GM10266 (cell line): ENCODE measurements around the gene TMEM165.

ENCODE experiments used
- DNase-seq: peaks from one replicate; pipeline ENCODE4 v3.0.0; 2012; ENCODE audit errors: extremely low spot score
- TF ChIP-seq, protein P1 (sequence below): IDR thresholded peaks from 2 replicates; pipeline ENCODE4 v1.5.1; 2012; ENCODE audit warnings: mild to moderate bottlenecking, low read depth; ENCODE audit not compliant: control insufficient read depth, insufficient read depth; ENCODE audit errors: missing control alignments

The TMEM165 gene

DNA sequence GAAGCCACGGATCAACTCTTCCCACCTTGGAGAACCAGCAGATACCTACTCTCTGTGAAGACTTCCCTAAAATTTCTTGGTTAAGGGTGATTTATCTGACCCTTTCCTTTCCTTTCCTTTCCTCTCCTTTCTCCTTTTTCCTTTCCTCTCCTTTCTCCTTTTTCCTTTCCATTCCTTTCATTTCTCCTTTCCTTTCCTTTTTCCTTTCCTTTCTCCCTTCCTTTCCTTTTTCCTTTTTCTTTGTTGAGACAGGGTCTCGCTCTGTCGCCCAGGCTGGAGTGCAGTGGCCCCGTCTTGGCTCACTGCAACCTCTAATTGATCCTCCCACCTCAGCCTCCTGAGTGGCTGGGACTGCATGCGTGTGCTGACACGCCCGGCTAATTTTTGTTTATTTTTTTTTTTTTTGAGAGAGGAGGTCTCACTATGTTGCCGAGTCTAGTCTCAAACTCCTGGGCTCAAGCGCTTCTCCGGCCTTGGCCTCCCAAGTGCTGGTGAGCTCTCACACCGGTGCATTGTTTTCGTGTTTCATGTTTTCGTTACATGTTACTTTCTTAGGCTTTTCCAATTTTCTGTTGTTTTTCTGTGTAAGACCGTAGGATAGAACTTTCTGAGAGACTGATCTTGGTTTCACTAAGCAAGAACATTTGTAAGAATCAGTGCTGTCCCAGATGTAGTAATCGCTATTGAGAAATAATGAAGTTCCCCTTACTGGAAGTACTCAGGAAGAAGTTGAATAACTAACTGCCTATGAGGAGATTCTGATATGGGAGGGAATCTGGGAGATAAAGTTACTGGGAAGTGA is 2.0 kb downstream of the TMEM165 start:
- DNase-seq = no peak
- TF ChIP-seq, protein P1, sequence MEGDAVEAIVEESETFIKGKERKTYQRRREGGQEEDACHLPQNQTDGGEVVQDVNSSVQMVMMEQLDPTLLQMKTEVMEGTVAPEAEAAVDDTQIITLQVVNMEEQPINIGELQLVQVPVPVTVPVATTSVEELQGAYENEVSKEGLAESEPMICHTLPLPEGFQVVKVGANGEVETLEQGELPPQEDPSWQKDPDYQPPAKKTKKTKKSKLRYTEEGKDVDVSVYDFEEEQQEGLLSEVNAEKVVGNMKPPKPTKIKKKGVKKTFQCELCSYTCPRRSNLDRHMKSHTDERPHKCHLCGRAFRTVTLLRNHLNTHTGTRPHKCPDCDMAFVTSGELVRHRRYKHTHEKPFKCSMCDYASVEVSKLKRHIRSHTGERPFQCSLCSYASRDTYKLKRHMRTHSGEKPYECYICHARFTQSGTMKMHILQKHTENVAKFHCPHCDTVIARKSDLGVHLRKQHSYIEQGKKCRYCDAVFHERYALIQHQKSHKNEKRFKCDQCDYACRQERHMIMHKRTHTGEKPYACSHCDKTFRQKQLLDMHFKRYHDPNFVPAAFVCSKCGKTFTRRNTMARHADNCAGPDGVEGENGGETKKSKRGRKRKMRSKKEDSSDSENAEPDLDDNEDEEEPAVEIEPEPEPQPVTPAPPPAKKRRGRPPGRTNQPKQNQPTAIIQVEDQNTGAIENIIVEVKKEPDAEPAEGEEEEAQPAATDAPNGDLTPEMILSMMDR = no peak

DNA sequence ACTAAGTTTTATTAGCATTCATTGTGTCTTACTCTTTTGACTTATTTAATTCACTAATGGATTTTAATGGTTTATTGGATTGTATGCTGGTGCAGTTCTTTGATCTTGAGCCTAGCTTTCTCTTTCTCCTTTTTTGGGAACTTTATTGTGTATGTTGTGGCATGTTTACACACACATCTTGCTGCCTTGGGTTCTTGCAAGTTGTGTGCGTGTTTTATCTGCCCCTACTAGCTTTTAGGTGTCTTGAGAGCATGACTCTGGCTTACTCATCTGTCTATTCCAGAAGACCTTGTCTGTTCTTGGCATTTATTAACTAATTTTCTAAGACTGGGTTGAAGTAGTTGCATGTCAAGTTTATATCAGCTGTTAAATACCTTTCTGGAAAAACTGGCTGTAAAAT is 2.7 kb downstream of the TMEM165 start:
- no peak for DNase-seq
- TF ChIP-seq, protein P1 = no peak

DNA sequence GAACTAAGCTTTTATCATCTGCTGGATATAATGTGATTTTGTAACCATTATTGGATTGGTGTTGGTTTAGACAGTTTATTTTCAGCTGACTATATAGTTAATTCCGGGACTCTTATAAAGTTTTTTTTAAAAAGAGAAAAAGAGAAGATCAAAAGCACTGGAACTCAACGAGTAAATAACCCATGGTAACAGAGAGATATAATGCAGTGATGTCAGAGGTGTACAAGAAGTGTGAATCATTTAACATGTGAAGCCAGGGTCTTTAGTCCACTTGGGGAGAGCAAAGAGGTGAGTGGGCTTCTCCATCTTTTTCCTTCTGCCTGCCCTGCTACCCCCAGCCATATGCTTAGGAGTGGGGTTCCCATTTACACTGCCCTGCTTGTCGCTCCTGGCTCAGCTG is 3.2 kb downstream of the TMEM165 start:
- TF ChIP-seq, protein P1 = no peak
- no peak for DNase-seq

DNA sequence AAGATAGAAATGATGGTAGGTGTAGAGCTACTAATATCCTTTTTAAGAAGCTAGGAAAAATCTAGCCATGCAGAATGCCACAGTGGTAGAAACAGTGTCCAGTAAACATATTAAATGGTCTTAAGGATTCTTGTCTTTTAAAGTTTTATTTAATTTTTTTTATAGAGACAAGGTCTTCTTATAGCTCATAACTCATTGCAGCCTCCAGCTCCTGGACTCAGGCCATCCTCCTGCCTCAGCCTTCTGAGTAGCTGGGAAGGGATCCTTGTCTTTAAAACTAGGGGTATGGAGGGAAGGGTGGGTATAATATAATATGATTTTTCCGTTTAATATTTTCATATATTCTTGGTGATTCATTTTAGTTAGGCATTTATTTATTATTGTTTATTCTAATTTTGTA is 3.8 kb downstream of the TMEM165 start:
- TF ChIP-seq, protein P1 = no peak
- no peak for DNase-seq

DNA sequence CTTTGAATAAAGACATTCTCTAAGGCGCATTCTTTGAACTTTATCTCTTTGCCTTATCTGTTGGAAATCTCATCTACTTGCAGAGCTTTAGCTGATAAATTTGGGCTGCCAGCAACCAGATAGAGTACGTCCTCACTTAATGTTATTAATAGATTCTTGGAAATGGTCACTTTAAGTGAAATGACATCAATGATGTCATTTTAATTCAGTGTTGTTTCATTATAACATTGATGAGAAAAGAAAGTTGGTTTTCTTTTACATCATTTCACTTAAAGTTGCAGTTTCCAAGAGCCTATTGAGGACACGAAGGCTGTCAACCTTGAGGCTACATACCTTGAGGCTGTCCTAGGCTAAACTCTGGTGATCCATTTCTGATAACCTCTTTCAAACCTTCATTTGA is 9.3 kb downstream of the TMEM165 start:
- TF ChIP-seq, protein P1 = no peak

DNA sequence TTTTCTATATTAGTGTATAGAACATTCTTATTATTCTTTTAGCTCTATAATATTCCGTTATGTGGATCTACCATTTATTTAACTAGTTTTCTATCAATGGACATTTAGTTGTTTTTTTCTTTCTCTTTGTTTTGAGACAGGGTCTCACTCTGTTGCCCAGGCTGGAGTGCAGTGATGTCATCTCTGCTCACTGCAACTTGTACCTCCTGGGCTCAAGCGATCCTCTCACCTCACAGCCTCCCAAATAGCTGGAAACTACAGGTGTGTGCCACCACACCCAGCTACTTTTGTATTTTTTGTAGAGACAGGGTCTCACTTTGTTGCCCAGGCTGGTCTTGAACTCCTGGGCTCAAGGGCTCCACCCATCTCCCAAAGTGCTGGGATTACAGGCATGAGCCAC is 10.8 kb downstream of the TMEM165 start:
- TF ChIP-seq, protein P1 = no peak
- DNase-seq = no peak

More for the DNA sequence above, 9.3 kb downstream of the TMEM165 start:
- DNase-seq = no peak

DNA sequence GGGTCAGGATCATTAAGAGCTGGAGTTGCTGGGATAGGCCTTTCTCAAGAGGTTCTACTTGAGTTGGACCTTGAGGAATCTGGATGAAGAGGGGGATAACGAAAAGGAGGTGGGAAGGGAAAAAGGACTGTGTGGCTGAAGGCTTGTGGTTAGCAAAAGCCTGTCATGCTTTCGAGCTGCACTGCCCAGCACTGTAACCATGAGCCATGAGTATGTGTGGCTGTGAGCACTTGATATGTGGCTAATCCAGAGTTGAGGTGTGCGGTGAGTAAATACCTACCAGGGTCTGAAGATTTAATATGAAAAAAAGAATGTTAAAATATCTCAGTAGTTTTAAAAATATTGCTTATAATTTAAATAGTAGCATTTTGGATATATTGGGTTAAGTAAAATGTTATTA is 11.4 kb downstream of the TMEM165 start:
- DNase-seq = no peak
- TF ChIP-seq, protein P1 = no peak
